GM19438 (cell line): ENCODE results near the gene LRRC45.

Source experiments
- ATAC-seq: cut with Tn5 transposase; IDR thresholded peaks from one replicate; pipeline ENCODE4 v1.9.1; 2021; ENCODE audit warnings: low read depth; ENCODE audit not compliant: unreplicated experiment

Gene LRRC45

DNA sequence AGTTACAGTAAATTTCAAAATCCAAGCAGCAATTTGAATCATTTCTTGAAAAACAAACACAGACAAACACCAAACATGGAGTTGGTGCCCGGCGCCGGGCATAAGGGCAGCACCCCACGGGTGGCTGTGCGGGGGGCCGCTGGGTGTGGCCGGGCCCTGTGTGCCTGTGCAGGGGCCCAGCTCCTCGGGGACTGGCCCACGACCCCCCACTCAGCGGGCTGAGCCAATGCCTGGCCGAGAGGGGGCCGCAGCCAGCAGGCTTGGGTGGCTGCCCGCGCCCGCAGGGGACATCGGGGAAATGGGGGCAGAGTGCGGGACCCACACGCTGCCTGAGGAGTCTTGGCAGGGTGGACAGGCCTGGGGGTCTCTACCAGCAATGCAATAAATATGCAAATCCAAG, 55.3 kb downstream of the LRRC45 start:
- ATAC-seq: no peak

GRCh38 chr17:82079001-82079677, 56.0 kb downstream of the LRRC45 start:
- no peak for ATAC-seq

- no peak for ATAC-seq
Observed at GRCh38 chr17:82080048-82080788, 57.1 kb downstream of the LRRC45 start.
